Peyer's patch (tissue), 4 donors: ENCODE results near the gene LRRC3B. TPM values are rescaled to one million over a fixed set of nuclear protein-coding genes. Genes with fewer than 3 reads are reported as not detected.
A peak's percentile ranks its signal among the peaks of the same experiment; 100 is the strongest.

ENCODE experiments used
- DNase-seq, 3 donors: peaks; one replicate each; pipeline ENCODE4 v3.0.0-alpha.2; 2017 to 2019
- H3K27ac ChIP-seq, 4 donors: fragments of 200-600 bp; sonication (generic); one replicate each; pipeline ENCODE4 v1.5.1; 2016 to 2019
- H3K27me3 ChIP-seq, 2 donors: fragments of 200-600 bp; sonication (generic); one replicate each; pipeline ENCODE4 v1.5.1; 2019
- H3K36me3 ChIP-seq, 3 donors: fragments of 200-600 bp; sonication (generic); one replicate each; pipeline ENCODE4 v1.5.1; 2016 to 2019
- H3K4me1 ChIP-seq, 4 donors: fragments of 200-600 bp; sonication (generic); one replicate each; pipeline ENCODE4 v1.5.1; 2016 to 2019
- H3K4me3 ChIP-seq, 4 donors: fragments of 200-600 bp; sonication (generic); 1 replicate in 3 of 4; 2 replicates in 1 of 4; pipeline ENCODE4 v1.5.1; 2016 to 2019; ENCODE audit warnings: mild to moderate bottlenecking in 1 of 4
- H3K9me3 ChIP-seq, 4 donors: fragments of 200-600 bp; sonication (generic); one replicate each; pipeline ENCODE4 v1.5.1; 2016 to 2019; ENCODE audit warnings: mild to moderate bottlenecking in 1 of 4
- POLR2A ChIP-seq, 2 donors: fragments of 450-650 bp; IDR thresholded peaks; one replicate each; pipeline ENCODE4 v1.5.1; 2017; ENCODE audit warnings: antibody characterized with exemption in 2 of 2, mild to moderate bottlenecking in 2 of 2, moderate library complexity in 2 of 2
- total RNA-seq, 4 donors: library from RNA; depleted of rRNA; stranded (reverse); fragments of >200 nt; gene quantifications; one replicate each; pipeline ENCODE4 v1.1.0, GENCODE V29; 2016
- TF ChIP-seq, protein P1 (sequence below), 6 experiments: fragments of 450-650 bp in 4 of 6; fragments of 200-600 bp in 2 of 6; sonication (generic) in 1 of 6; IDR thresholded peaks; one replicate each; pipeline ENCODE4 v1.5.1; 2017 to 2019; ENCODE audit warnings: antibody characterized with exemption in 6 of 6, mild to moderate bottlenecking in 3 of 6, moderate library complexity in 1 of 6

The LRRC3B gene, protein sequence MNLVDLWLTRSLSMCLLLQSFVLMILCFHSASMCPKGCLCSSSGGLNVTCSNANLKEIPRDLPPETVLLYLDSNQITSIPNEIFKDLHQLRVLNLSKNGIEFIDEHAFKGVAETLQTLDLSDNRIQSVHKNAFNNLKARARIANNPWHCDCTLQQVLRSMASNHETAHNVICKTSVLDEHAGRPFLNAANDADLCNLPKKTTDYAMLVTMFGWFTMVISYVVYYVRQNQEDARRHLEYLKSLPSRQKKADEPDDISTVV
- total RNA-seq = not detected

GRCh38 chr3:26622621-26623418 is at the start of gene LRRC3B:
Gene LRRC3B (plus strand): TSS chr3:26622772. CDS start chr3:26709673, 86,901 bp downstream.
- no peaks in the 10 kb centered on the region for H3K9me3 ChIP-seq
- DNase-seq = no peak
- no peaks in the 10 kb centered on the region for H3K4me1 ChIP-seq
- no peaks in the 10 kb centered on the region for H3K36me3 ChIP-seq
- TF ChIP-seq POLR2A (IDR thresholded peaks at IDR 0.05) = no peak
- TF ChIP-seq, protein P1, sequence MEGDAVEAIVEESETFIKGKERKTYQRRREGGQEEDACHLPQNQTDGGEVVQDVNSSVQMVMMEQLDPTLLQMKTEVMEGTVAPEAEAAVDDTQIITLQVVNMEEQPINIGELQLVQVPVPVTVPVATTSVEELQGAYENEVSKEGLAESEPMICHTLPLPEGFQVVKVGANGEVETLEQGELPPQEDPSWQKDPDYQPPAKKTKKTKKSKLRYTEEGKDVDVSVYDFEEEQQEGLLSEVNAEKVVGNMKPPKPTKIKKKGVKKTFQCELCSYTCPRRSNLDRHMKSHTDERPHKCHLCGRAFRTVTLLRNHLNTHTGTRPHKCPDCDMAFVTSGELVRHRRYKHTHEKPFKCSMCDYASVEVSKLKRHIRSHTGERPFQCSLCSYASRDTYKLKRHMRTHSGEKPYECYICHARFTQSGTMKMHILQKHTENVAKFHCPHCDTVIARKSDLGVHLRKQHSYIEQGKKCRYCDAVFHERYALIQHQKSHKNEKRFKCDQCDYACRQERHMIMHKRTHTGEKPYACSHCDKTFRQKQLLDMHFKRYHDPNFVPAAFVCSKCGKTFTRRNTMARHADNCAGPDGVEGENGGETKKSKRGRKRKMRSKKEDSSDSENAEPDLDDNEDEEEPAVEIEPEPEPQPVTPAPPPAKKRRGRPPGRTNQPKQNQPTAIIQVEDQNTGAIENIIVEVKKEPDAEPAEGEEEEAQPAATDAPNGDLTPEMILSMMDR (IDR thresholded peaks at IDR 0.05) = no peak
- no peak within 1 kb of the TSS for H3K27ac ChIP-seq
- no peaks in the 10 kb centered on the region for H3K27me3 ChIP-seq
- peak within 1 kb of the TSS in 2 of 4 donors; percentile 22 to 39 for H3K4me3 ChIP-seq

- Histone ChIP-seq H3K36me3 (no peaks in the 10 kb centered on the region), H3K9me3 (no peaks in the 10 kb centered on the region), H3K27me3 (no peaks in the 10 kb centered on the region), H3K4me3 (no peak overlapping the region), H3K27ac (no peak overlapping the region), H3K4me1 (no peaks in the 10 kb centered on the region)
- DNase-seq = no peak
- no peak for TF ChIP-seq POLR2A (IDR thresholded peaks at IDR 0.05)
Observed at GRCh38 chr3:26574766-26575165, 47.8 kb upstream of the LRRC3B start.

- H3K9me3 ChIP-seq = no peaks in the 10 kb centered on the region
- no peaks in the 10 kb centered on the region for H3K27me3 ChIP-seq
- no peaks in the 10 kb centered on the region for H3K4me1 ChIP-seq
- H3K4me3 ChIP-seq = no peak overlapping the region
- no peaks in the 10 kb centered on the region for H3K36me3 ChIP-seq
- TF ChIP-seq POLR2A (IDR thresholded peaks at IDR 0.05) = no peak
- TF ChIP-seq, protein P1 (IDR thresholded peaks at IDR 0.05) = no peak
- no peak for DNase-seq
- no peak overlapping the region for H3K27ac ChIP-seq
Observed at GRCh38 chr3:26579116-26579515, 43.5 kb upstream of the LRRC3B start.

- Histone ChIP-seq H3K27me3 (no peaks in the 10 kb centered on the region), H3K4me1 (no peaks in the 10 kb centered on the region), H3K27ac (no peak overlapping the region), H3K4me3 (no peak overlapping the region), H3K36me3 (no peaks in the 10 kb centered on the region), H3K9me3 (no peaks in the 10 kb centered on the region)
- TF ChIP-seq, protein P1 (IDR thresholded peaks at IDR 0.05) = no peak
- no peak for TF ChIP-seq POLR2A (IDR thresholded peaks at IDR 0.05)
- DNase-seq = no peak
Observed at GRCh38 chr3:26587571-26587970, 35.0 kb upstream of the LRRC3B start.

DNA sequence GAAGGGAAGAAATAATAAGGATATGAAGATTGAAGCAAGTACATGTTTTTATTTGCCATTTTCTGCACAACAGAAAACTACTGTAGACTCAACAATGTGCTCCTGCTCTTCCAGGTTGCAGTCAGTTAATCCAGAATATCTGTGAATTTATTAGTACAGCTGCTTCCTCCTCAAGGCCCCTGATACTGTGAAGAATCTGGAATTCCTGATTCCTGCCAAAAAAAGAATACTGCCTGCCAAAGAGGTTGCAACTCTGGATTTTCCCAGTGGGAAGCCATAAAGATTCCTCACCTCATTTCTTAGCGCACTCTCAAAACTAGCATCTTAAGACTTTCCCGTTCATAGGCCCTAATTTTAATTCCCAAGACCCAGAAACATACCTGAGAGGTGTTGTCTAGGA is 33.6 kb upstream of the LRRC3B start:
- no peaks in the 10 kb centered on the region for H3K4me1 ChIP-seq
- no peaks in the 10 kb centered on the region for H3K9me3 ChIP-seq
- no peak overlapping the region for H3K4me3 ChIP-seq
- H3K27me3 ChIP-seq = no peaks in the 10 kb centered on the region
- DNase-seq = no peak
- TF ChIP-seq, protein P1 (IDR thresholded peaks at IDR 0.05) = no peak
- no peak for TF ChIP-seq POLR2A (IDR thresholded peaks at IDR 0.05)
- H3K36me3 ChIP-seq = no peaks in the 10 kb centered on the region
- no peak overlapping the region for H3K27ac ChIP-seq

DNA sequence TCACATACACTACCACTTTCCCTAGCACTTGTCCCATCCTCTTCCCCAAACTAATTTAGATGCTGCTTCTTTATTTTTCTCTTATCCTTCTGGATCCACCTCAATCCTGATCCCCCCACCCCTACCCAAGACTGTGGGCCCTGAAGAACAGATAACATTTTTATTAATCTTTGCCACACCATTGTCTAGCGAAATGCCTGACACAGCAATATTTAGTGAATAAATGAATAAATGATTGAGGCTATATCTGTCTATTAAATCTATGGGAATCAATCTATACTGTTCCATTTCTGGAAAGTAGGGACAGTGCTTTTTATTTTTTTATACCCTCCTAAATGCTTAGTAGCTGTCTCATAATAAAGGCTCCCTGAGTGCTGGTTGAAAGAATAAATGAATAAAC is 32.9 kb upstream of the LRRC3B start:
- Histone ChIP-seq H3K4me3 (no peak overlapping the region), H3K36me3 (no peaks in the 10 kb centered on the region), H3K27ac (no peak overlapping the region), H3K9me3 (no peaks in the 10 kb centered on the region), H3K27me3 (no peaks in the 10 kb centered on the region), H3K4me1 (no peaks in the 10 kb centered on the region)
- TF ChIP-seq POLR2A (IDR thresholded peaks at IDR 0.05) = no peak
- TF ChIP-seq, protein P1 (IDR thresholded peaks at IDR 0.05) = no peak
- DNase-seq = no peak
